Karpas-422 (cell line): ENCODE data around the gene DBF4B. TPM values are rescaled to one million over a fixed set of nuclear protein-coding genes. Genes with fewer than 3 reads are reported as not detected.

ENCODE experiments used
- DNase-seq: peaks from one replicate; pipeline ENCODE4 v3.0.0-alpha.2; 2015
- H2AFZ ChIP-seq: fragments of 200-600 bp; sonication (generic); 2 replicates; pipeline ENCODE4 v1.6.1; 2014; ENCODE audit warnings: antibody characterized with exemption, low read length, mixed read lengths
- H3K27ac ChIP-seq: fragments of 200-600 bp; sonication (generic); 2 replicates; pipeline ENCODE4 v1.5.1; 2014; ENCODE audit warnings: mild to moderate bottlenecking, low read length, moderate library complexity
- H3K27me3 ChIP-seq: fragments of 200-600 bp; sonication (generic); 2 replicates; pipeline ENCODE4 v1.6.1; 2014; ENCODE audit warnings: low read length, mixed read lengths
- H3K36me3 ChIP-seq: fragments of 200-600 bp; sonication (generic); 2 replicates; pipeline ENCODE4 v1.6.1; 2014; ENCODE audit warnings: low read length, mixed read lengths; ENCODE audit not compliant: insufficient read depth
- H3K4me1 ChIP-seq: fragments of 200-600 bp; sonication (generic); 2 replicates; pipeline ENCODE4 v1.6.1; 2014; ENCODE audit warnings: mild to moderate bottlenecking, low read length, mixed read lengths
- H3K4me2 ChIP-seq: fragments of 200-600 bp; sonication (generic); 2 replicates; pipeline ENCODE4 v1.6.1; 2014; ENCODE audit warnings: low read length, low read depth, mild to moderate bottlenecking; ENCODE audit not compliant: poor library complexity, severe bottlenecking
- H3K4me3 ChIP-seq: fragments of 200-600 bp; sonication (generic); 2 replicates; pipeline ENCODE4 v1.5.1; 2014; ENCODE audit warnings: mild to moderate bottlenecking, antibody characterized with exemption, low read length, mixed read lengths
- H3K79me2 ChIP-seq: fragments of 200-600 bp; sonication (generic); 2 replicates; pipeline ENCODE4 v1.6.1; 2014; ENCODE audit warnings: mild to moderate bottlenecking, low read length, mixed read lengths
- H3K9ac ChIP-seq: fragments of 200-600 bp; sonication (generic); 2 replicates; pipeline ENCODE4 v1.6.0; 2014; ENCODE audit warnings: low read length
- H3K9me2 ChIP-seq: fragments of 200-600 bp; sonication (generic), shearing (Covaris generic); replicated peaks from 2 replicates; pipeline ENCODE4 v1.6.0; 2014; ENCODE audit warnings: mild to moderate bottlenecking, low read length, moderate library complexity; ENCODE audit not compliant: insufficient read depth
- H3K9me3 ChIP-seq: fragments of 300-700, 200-600 bp; sonication (generic); 2 replicates; pipeline ENCODE4 v1.6.1; 2014; ENCODE audit warnings: low read length, mixed read lengths
- H4K20me1 ChIP-seq: fragments of 200-600 bp; sonication (generic); 2 replicates; pipeline ENCODE4 v1.6.1; 2014; ENCODE audit warnings: mild to moderate bottlenecking, antibody characterized with exemption, low read length, low read depth; ENCODE audit not compliant: insufficient read depth
- total RNA-seq: library from RNA; depleted of rRNA; stranded (reverse); fragments of >200 nt; shearing (Covaris generic); gene quantifications from 2 replicates; pipeline ENCODE4 v1.2.3, GENCODE V29; 2014; ENCODE audit warnings: low replicate concordance

DBF4B gene
- total RNA-seq, 1 experiment from 2014 or later: 11.6 TPM

- Histone ChIP-seq H3K4me2 (no peak overlapping the region), H2AFZ (no peak overlapping the region)
Measured at GRCh38 chr17:44759086-44759915, 50.8 kb downstream of the DBF4B start.

GRCh38 chr17:44759916-44760243 lies 51.4 kb downstream of the DBF4B start:
- H3K9me3 ChIP-seq: no peaks in the 10 kb centered on the region
- H3K36me3 ChIP-seq: no peaks in the 10 kb centered on the region
- H2AFZ ChIP-seq: no peak overlapping the region
- H3K9me2 ChIP-seq: no peaks in the 10 kb centered on the region
- no peak overlapping the region for H3K4me3 ChIP-seq
- no peak overlapping the region for H3K4me2 ChIP-seq
- no peak overlapping the region for H3K9ac ChIP-seq
- no peak overlapping the region for H3K27ac ChIP-seq
- no peaks in the 10 kb centered on the region for H3K79me2 ChIP-seq
- no peaks in the 10 kb centered on the region for H3K4me1 ChIP-seq
- no peaks in the 10 kb centered on the region for H4K20me1 ChIP-seq
- no peak for DNase-seq
- no peaks in the 10 kb centered on the region for H3K27me3 ChIP-seq

More at GRCh38 chr17:44759086-44759915, 50.8 kb downstream of the DBF4B start:
- no peaks in the 10 kb centered on the region for H3K4me1 ChIP-seq
- H3K27ac ChIP-seq: no peak overlapping the region
- H3K79me2 ChIP-seq: no peaks in the 10 kb centered on the region
- H3K9me3 ChIP-seq: no peaks in the 10 kb centered on the region
- H4K20me1 ChIP-seq: no peaks in the 10 kb centered on the region
- no peaks in the 10 kb centered on the region for H3K9me2 ChIP-seq
- H3K9ac ChIP-seq: no peak overlapping the region
- no peaks in the 10 kb centered on the region for H3K27me3 ChIP-seq
- no peak overlapping the region for H3K4me3 ChIP-seq
- DNase-seq: no peak
- no peaks in the 10 kb centered on the region for H3K36me3 ChIP-seq

- no peaks in the 10 kb centered on the region for H3K79me2 ChIP-seq
- H4K20me1 ChIP-seq: no peaks in the 10 kb centered on the region
- no peak for DNase-seq
- no peak overlapping the region for H3K9ac ChIP-seq
- no peaks in the 10 kb centered on the region for H3K4me1 ChIP-seq
- H2AFZ ChIP-seq: no peak overlapping the region
- H3K9me3 ChIP-seq: no peaks in the 10 kb centered on the region
- no peak overlapping the region for H3K4me2 ChIP-seq
- H3K27ac ChIP-seq: no peak overlapping the region
- H3K4me3 ChIP-seq: no peak overlapping the region
- H3K27me3 ChIP-seq: no peaks in the 10 kb centered on the region
- no peaks in the 10 kb centered on the region for H3K36me3 ChIP-seq
- H3K9me2 ChIP-seq: no peaks in the 10 kb centered on the region
Measured at GRCh38 chr17:44760474-44761308, 52.2 kb downstream of the DBF4B start.

GRCh38 chr17:44761932-44762810 lies 53.7 kb downstream of the DBF4B start:
- no peak overlapping the region for H2AFZ ChIP-seq
- no peaks in the 10 kb centered on the region for H3K79me2 ChIP-seq
- no peaks in the 10 kb centered on the region for H3K4me1 ChIP-seq
- no peak overlapping the region for H3K4me2 ChIP-seq
- no peak overlapping the region for H3K9ac ChIP-seq
- H3K9me3 ChIP-seq: no peaks in the 10 kb centered on the region
- H3K9me2 ChIP-seq: no peaks in the 10 kb centered on the region
- H3K27ac ChIP-seq: no peak overlapping the region
- no peak for DNase-seq
- no peaks in the 10 kb centered on the region for H4K20me1 ChIP-seq
- H3K4me3 ChIP-seq: no peak overlapping the region
- no peaks in the 10 kb centered on the region for H3K27me3 ChIP-seq
- H3K36me3 ChIP-seq: no peaks in the 10 kb centered on the region

GRCh38 chr17:44763170-44763569 lies 54.7 kb downstream of the DBF4B start:
- H3K79me2 ChIP-seq: no peaks in the 10 kb centered on the region
- no peak for DNase-seq
- H3K4me2 ChIP-seq: no peak overlapping the region
- H4K20me1 ChIP-seq: no peaks in the 10 kb centered on the region
- H3K9ac ChIP-seq: no peak overlapping the region
- H2AFZ ChIP-seq: no peak overlapping the region
- no peak overlapping the region for H3K4me3 ChIP-seq
- H3K27me3 ChIP-seq: no peaks in the 10 kb centered on the region
- no peaks in the 10 kb centered on the region for H3K9me3 ChIP-seq
- H3K9me2 ChIP-seq: no peaks in the 10 kb centered on the region
- H3K36me3 ChIP-seq: no peaks in the 10 kb centered on the region
- H3K4me1 ChIP-seq: no peaks in the 10 kb centered on the region; the same call in 1 of the 2 replicates
- H3K27ac ChIP-seq: no peak overlapping the region

GRCh38 chr17:44765965-44766364 lies 57.5 kb downstream of the DBF4B start:
- Histone ChIP-seq H4K20me1 (no peaks in the 10 kb centered on the region), H3K9me3 (no peaks in the 10 kb centered on the region), H2AFZ (no peak overlapping the region), H3K4me2 (no peak overlapping the region), H3K79me2 (no peaks in the 10 kb centered on the region), H3K27ac (no peak overlapping the region), H3K9ac (no peak overlapping the region), H3K36me3 (no peaks in the 10 kb centered on the region), H3K4me3 (no peak overlapping the region), H3K9me2 (no peaks in the 10 kb centered on the region), H3K4me1 (no peaks in the 10 kb centered on the region; the same call in 1 of the 2 replicates), H3K27me3 (no peaks in the 10 kb centered on the region)
- DNase-seq: no peak

GRCh38 chr17:44766409-44767038 lies 58.1 kb downstream of the DBF4B start:
- Histone ChIP-seq H3K9ac (no peak overlapping the region), H3K27ac (no peak overlapping the region), H4K20me1 (no peaks in the 10 kb centered on the region), H3K9me3 (no peaks in the 10 kb centered on the region), H3K36me3 (no peaks in the 10 kb centered on the region), H3K4me1 (no peaks in the 10 kb centered on the region; the same call in 1 of the 2 replicates), H3K9me2 (no peaks in the 10 kb centered on the region), H3K79me2 (no peaks in the 10 kb centered on the region), H3K4me3 (no peak overlapping the region), H3K27me3 (no peaks in the 10 kb centered on the region), H3K4me2 (no peak overlapping the region), H2AFZ (no peak overlapping the region)
- no peak for DNase-seq
